DND-41 (cell line): ENCODE results near the gene CLEC19A.

Experiments
- ATAC-seq: fragments of 200-7000 bp; cut with Tn5 transposase; 3 replicates; pipeline ENCODE4 v1.9.1; 2021; ENCODE audit warnings: low read depth; ENCODE audit not compliant: insufficient read depth
- DNase-seq: peaks from one replicate; pipeline ENCODE4 v3.0.0-alpha.2; 2020
- H2AFZ ChIP-seq: 2 replicates; pipeline ENCODE4 v1.6.0; 2012; ENCODE audit warnings: low read depth, low read length
- H3K27ac ChIP-seq: 2 replicates; pipeline ENCODE4 v1.5.1; 2012; ENCODE audit warnings: low read length, inconsistent platforms
- H3K27me3 ChIP-seq: fragments of 200-600 bp; sonication (generic); 2 replicates; pipeline ENCODE4 v1.6.0; 2012; ENCODE audit warnings: low read length, mild to moderate bottlenecking, inconsistent platforms; ENCODE audit not compliant: insufficient read depth, poor library complexity
- H3K36me3 ChIP-seq: 2 replicates; pipeline ENCODE4 v1.5.1; 2012; ENCODE audit warnings: low read length, inconsistent platforms; ENCODE audit not compliant: insufficient read depth
- H3K4me1 ChIP-seq: 2 replicates; pipeline ENCODE4 v1.5.1; 2012; ENCODE audit warnings: mild to moderate bottlenecking, low read length; ENCODE audit not compliant: insufficient read depth
- H3K4me2 ChIP-seq: 2 replicates; pipeline ENCODE4 v1.6.0; 2012; ENCODE audit warnings: mild to moderate bottlenecking, moderate library complexity, low read length, inconsistent platforms; ENCODE audit not compliant: insufficient read depth
- H3K4me3 ChIP-seq, 2 experiments: fragments of 200-600 bp in 1 of 2; shearing (Covaris generic) in 1 of 2; 2 replicates each; pipeline ENCODE4 v1.5.1; 2012 to 2016; ENCODE audit warnings: inconsistent platforms in 2 of 2, low read length in 2 of 2, mild to moderate bottlenecking in 2 of 2, low read depth in 1 of 2, moderate library complexity in 1 of 2
- H3K79me2 ChIP-seq: 2 replicates; pipeline ENCODE4 v1.6.0; 2012; ENCODE audit warnings: low read length, inconsistent platforms; ENCODE audit not compliant: insufficient read depth
- H3K9ac ChIP-seq: 2 replicates; pipeline ENCODE4 v1.6.0; 2012; ENCODE audit warnings: low read depth, mild to moderate bottlenecking, inconsistent platforms, low read length, moderate library complexity
- H3K9me3 ChIP-seq: 2 replicates; pipeline ENCODE4 v1.5.1; 2012; ENCODE audit warnings: low read length, moderate library complexity, mild to moderate bottlenecking, inconsistent platforms; ENCODE audit not compliant: insufficient read depth, severe bottlenecking
- H4K20me1 ChIP-seq: 2 replicates; pipeline ENCODE4 v1.6.0; 2012; ENCODE audit warnings: low read length; ENCODE audit not compliant: insufficient read depth
- CTCF ChIP-seq: IDR thresholded peaks from 2 replicates; pipeline ENCODE4 v1.5.1; 2012; ENCODE audit warnings: borderline replicate concordance, low read length, moderate library complexity, mild to moderate bottlenecking; ENCODE audit not compliant: poor library complexity, severe bottlenecking; ENCODE audit errors: extremely low read depth
- EZH2 ChIP-seq: IDR thresholded peaks from 3 replicates; pipeline ENCODE4 v1.6.1; 2012; ENCODE audit warnings: borderline replicate concordance, low read depth, mild to moderate bottlenecking, moderate library complexity, low read length, inconsistent platforms; ENCODE audit not compliant: severe bottlenecking

The CLEC19A gene

DNA sequence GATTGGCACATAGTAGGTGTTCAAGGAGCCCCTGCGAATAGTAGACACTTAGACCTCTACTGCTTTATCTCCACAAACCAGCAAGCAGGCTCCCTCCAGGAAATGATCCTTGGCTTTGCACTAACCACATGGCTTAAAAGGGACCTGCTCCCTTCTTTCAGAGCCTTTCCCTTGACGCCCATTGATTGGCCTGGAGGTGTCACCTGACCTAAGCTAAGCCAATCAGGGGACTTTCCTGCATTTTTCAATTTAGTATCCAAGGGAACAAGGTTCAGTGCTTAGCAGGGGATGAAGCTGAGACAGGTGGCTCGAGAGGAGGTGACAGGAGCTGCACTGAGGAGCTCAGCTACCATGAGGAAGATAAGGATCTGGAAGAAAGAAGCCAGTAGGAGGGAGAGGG lies 52.8 kb downstream of the CLEC19A start:
- ATAC-seq (no peak), DNase-seq (no peak)
- Histone ChIP-seq H4K20me1 (no peaks in the 10 kb centered on the region), H3K27ac (no peak overlapping the region), H3K9me3 (no peaks in the 10 kb centered on the region), H3K9ac (no peak overlapping the region), H3K4me3 (no peak overlapping the region), H3K27me3 (no peaks in the 10 kb centered on the region), H2AFZ (no peak overlapping the region), H3K36me3 (no peaks in the 10 kb centered on the region), H3K4me2 (no peak overlapping the region), H3K4me1 (no peaks in the 10 kb centered on the region), H3K79me2 (no peaks in the 10 kb centered on the region)
- TF ChIP-seq EZH2 (no peak), CTCF (no peak)

DNA sequence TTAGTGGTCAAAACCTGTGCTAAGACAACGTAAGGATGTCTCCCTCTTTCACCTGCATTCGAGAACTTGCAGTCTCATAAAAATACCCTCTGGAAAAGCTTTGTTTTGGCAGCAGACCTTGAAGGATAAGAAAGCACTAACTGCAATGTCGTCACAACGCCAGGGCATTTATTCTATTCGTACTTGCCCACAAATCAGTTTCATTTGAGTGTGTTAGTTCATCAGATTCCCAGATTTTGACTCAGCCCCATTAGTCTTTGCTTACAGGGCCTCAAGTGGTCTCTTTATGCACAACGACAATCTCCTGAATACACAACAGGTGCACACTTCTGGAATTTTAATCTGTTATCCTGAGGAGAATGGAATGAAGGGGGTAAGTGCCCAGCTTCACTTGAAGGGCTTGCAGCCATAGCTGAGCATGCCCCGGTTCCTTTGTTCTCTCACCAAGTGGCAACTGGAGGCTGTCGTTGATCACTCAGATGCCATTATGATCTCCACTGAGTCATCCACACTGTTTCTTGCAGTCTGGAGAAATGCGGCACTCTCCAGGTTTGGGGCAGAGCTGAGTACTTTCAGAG lies 58.8 kb downstream of the CLEC19A start:
- H3K4me1 ChIP-seq, result no peaks in the 10 kb centered on the region
- no peak overlapping the region for H3K4me3 ChIP-seq
- no peaks in the 10 kb centered on the region for H3K9me3 ChIP-seq
- TF ChIP-seq CTCF (no peak), EZH2 (no peak)
- H3K27me3 ChIP-seq, result peaks cover 2% of the 10 kb centered on the region
- no peak for ATAC-seq
- H3K27ac ChIP-seq, result no peak overlapping the region
- no peak for DNase-seq
- H4K20me1 ChIP-seq, result no peaks in the 10 kb centered on the region
- H3K4me2 ChIP-seq, result no peak overlapping the region
- H3K9ac ChIP-seq, result no peak overlapping the region
- no peak overlapping the region for H2AFZ ChIP-seq
- H3K36me3 ChIP-seq, result no peaks in the 10 kb centered on the region
- H3K79me2 ChIP-seq, result no peaks in the 10 kb centered on the region

DNA sequence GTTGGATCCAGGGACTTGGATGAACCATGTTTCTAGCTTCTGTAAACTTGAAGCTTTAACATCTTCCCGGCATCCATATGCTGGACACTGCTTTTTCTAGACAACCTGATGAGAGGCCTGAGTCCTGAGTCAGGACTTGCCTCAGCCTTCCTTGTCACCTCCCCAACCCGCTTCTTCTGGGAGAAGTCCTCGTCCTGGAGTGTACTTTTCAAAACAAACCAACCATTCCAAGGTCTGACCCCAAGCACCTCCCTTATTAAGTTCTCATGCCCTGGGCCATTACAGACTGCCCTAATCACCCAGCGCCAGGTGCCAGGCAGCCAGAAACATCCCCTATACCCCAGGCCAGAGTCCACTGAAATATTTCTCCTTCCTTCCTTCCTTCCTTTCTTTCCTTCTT lies 59.4 kb downstream of the CLEC19A start:
- no peaks in the 10 kb centered on the region for H3K9me3 ChIP-seq
- no peaks in the 10 kb centered on the region for H3K4me1 ChIP-seq
- no peak overlapping the region for H2AFZ ChIP-seq
- no peaks in the 10 kb centered on the region for H3K79me2 ChIP-seq
- no peak overlapping the region for H3K27ac ChIP-seq
- TF ChIP-seq EZH2 (no peak), CTCF (no peak)
- no peaks in the 10 kb centered on the region for H4K20me1 ChIP-seq
- no peak overlapping the region for H3K4me2 ChIP-seq
- H3K36me3 ChIP-seq, result no peaks in the 10 kb centered on the region
- H3K4me3 ChIP-seq, result no peak overlapping the region
- H3K27me3 ChIP-seq, result peaks cover 4% of the 10 kb centered on the region
- DNase-seq, result no peak
- no peak overlapping the region for H3K9ac ChIP-seq
- ATAC-seq, result no peak
